Hypothalamus (tissue), 51 donors: ENCODE measurements around the gene ITPK1.
"Not testable (repeated sequence)": the region's sequence is repeated elsewhere in the genome, so short reads cannot be mapped to it uniquely, and the experiment has no call there.

Experiments
- DNase-seq, 51 donors: peaks; one replicate each; lab custom pipeline; 2025; lab: John Stamatoyannopoulos, UW

Gene ITPK1

DNA sequence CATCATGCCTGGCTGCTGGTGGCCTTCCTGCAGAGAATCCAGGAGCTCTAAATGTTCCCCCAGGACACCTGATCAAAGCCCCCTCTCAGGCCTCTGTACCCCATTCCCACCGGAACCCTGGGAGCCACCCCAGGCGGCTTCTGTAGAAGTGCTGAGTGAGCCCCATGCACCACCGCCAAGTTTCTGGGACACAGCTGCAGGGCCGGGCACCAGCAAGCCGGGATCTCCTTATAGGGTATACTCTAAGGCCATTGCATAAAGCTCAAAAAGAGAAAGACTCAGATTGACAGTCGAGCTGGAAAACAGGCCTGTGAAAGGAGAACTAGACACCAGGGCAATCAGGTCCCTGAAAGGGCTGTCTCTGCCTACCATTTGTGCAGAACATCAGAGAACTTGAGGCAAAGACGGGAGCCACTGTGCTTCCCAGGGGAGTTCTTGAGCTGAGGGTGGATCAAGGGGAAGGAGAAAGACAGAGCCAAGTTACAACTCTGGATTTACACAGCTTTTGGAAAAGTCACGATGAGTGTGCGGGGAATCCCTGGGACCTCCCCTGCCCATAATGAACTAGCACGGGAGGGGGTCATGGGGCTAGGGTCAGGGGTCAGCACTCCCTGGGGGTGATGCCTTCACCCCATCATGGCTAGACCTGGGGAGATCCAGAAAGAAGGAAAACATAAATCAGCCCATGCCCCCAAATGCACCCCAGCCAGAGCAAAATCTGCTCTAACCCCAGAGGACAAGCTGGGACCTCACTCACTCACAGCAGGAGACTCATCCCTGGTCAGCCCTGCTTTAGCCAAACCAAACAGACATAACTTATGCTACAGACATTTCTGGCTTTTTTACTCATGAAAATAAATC is 51.1 kb downstream of the ITPK1 start:
- no peak for DNase-seq

DNA sequence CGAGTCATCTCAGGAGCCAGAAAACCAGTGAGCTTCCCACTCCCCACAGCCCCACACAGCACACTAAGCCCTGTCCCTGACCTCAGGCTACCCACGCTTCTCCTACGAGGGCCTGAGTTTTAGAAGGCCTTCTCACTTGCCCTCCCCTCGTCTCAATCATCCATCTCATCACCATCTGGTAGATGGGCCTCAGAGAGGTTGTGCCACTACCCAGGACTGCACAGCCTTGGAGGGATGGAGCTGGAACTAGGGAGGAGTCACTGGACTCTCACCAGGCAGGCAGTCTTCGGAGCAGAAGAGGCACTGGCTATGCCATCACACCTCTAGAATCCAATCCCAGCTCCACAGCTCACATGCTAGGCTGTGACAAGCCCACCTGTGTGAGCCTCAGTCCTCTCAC is 52.3 kb downstream of the ITPK1 start:
- DNase-seq: no peak

DNA sequence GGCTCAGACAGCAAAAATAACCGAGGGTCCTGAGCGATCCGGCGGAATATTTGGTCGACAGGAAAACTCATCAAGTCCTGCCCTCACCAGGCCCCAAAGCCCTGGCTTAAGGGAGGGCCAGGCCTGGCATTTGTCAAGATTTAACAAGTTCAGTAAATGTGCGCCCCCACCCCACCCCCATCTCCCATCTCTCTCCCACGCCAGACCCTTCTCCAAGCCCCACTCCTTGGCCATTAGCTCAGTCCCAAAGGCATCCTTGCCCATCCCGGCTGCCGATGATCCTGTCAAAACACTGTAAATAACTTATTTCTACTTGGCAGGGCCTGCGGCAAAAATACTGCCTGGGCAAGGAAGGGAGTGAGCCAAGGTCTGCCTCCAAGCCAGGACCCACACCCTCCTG is 52.8 kb downstream of the ITPK1 start:
- no peak for DNase-seq

DNA sequence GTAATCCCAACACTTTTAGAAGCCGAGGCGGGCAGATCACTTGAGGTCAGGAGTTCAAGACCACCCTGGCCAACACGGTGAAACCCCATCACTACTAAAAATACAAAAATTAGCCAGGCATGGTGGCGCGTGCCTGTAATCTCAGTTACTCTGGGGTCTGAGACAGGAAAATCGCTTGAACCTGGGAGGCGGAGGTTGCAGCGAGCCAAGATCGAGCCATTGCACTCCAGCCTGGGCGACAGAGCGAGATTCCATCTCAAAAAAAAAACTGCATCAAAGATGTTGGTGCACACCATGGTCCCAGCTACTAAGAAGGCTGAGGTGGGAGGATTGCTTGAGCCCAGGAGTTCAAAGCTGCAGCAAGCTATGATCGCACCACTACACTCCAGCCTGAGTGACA is 53.7 kb downstream of the ITPK1 start:
- not testable (repeated sequence) for DNase-seq

DNA sequence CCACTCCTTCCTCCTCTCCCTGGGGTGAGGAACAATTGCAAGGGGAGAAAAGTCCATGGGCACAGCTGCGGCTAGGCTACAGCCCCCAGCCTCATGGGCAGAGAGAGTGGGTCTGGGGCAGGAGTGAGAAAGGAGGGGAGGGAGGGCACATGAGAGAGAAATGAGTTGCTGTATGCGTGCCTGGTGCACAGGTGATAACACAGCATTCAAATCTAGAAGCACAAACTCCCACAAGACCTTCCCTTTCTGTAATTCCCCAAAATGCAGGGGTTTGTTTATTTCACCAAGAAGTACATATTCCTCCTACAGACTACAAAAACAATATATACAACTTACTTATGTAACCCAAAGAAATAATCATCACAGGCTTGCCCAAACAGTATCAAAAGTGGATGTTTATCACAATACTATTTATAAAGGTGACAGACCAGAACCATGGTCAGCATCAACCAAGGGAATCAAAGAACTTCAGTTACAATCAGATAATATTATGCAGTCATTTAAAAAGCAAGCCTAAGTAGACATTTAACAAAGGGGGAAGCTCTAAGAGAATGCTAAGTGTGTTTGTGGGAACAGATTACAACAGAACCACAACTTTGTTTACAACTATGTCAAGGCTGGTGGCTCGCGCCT is 54.2 kb downstream of the ITPK1 start:
- DNase-seq: no peak

DNA sequence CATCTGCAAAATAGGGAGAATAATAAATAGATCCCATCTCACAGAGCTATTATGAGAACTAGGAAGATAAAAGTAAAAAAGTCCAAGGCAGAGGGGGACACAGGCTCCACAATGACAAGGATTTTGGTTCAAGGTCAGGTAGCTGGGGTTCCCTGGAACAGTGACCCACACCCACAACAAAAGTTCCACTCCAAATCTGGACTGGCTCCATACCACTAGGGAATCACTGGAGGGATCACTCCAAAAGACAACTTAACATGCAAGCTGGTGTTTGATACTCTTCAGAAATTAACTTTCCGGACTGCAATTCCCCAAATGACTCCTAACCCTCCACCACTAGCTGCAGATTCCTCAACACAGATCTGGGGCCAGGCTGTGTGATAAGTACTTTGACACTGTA is 54.9 kb downstream of the ITPK1 start:
- no peak for DNase-seq

DNA sequence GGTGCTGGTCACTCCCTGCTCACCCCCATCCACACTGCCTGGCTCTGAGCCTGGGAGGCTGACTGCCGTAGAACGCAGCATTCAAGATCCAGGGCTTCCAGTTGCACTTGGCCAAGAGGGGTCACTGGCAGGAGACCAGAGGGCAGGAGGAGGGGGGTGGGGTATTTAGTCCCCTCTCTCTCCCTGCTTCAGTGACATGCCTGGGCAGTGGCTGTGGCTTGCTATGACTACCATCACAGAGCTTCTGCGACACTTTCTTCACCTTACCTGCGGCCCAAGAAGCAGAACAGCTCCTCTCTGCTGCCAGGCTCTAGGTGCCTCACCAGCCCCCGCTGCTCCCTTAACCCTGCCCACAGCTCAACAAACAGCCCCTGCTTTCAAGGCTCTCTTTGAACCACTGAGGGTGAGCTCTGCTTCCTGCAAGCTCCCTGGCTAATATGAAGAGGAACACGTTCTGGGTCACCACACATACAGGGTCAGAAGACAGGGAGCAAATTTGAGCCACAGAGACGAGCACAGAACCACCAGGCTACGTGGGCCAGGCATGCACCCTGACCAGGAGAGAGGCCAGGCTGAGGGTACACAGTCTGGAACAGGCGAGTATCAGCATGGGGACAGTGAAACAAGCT is 55.7 kb downstream of the ITPK1 start:
- peak in 23 of 51 donors; percentile 18 to 65 (median 42) for DNase-seq

DNA sequence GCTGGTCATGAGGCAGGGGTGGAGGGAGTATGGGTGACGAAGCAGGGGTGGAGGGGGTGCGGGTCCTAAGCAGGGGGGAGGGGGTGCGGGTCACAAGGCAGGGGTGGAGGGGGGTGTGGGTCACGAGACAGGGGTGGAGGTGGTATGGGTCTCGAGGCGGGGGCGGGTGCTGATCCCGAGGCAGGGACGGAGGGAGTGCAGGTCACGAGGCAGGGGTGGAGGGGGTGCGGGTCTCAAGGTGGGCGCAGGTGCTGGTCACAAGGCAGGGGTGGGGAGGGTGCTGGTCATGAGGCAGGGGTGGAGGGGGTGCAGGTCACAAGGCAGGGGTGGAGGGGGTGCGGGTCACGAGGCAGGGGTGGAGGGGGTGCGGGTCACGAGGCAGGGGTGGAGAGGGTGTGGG is 56.5 kb downstream of the ITPK1 start:
- no peak for DNase-seq

DNA sequence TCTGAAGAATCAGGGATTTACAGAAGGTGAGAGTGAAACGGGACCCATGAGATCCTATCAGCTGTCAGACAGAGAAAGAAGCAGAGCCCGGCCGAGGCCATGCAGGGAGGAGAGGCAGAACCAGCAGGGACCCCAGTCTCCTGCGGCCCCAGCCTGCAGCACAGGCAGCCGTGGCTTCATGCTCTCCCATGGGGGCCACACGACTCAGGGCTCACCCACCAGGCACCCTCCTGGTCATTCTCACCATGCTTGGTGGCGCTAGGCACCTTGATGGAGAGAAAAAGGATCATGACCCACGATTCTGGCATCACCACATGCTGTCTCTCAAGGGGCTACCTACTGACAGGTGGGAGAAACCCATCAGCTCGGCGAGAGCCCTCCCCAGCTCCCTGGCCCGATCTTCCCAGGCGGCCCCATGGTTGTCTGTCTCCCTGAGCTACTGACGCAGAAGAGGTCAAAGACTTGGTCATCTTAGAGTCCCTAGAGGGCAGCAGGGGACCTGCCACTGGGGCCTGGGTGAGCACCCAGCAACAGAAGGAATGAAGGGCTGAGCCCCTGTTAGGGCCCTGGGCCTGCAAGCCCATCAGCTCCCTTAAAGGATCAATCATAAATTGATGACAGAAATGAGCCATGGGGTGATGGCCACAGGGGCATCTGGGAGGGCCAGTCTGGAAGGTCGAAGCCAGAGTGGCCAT is 58.0 kb downstream of the ITPK1 start:
- peak in 2 of 51 donors; percentile 29 to 47 for DNase-seq

DNA sequence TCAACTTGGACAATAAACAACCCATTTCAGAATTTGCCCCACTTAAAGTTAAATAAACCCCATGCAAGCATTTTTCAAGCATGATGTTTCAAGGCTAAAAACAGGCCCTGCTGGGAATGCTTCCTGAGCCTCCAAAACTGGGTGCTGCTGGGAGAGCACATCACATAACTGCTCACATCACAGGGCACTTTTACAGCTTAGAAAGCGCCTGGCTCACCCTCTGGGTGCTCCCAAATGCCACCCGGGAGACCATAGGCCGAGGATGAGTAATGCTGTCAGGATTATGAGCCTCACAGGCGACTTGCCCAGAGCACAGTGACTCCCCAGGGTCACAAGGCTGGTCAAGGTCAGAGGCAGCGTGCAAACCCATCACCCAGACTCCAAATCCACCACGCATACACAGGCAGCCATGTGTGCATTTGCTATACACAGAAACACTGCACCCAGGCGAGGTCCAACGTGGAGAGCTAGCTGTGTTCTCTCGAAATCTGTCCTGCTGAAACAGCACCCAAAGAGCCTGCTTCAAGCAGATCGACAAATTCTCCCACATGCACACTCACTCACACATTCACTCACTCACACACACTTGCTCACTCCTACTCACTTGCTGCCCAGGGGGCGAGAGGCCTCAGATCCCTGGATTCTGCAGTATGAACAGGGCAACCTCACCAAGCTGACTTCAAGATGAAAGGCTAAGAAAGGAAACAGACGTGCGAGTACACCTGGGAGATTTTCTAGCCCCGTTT is 58.7 kb downstream of the ITPK1 start:
- DNase-seq: peak in 3 of 51 donors; percentile 7 to 42 (median 38)

DNA sequence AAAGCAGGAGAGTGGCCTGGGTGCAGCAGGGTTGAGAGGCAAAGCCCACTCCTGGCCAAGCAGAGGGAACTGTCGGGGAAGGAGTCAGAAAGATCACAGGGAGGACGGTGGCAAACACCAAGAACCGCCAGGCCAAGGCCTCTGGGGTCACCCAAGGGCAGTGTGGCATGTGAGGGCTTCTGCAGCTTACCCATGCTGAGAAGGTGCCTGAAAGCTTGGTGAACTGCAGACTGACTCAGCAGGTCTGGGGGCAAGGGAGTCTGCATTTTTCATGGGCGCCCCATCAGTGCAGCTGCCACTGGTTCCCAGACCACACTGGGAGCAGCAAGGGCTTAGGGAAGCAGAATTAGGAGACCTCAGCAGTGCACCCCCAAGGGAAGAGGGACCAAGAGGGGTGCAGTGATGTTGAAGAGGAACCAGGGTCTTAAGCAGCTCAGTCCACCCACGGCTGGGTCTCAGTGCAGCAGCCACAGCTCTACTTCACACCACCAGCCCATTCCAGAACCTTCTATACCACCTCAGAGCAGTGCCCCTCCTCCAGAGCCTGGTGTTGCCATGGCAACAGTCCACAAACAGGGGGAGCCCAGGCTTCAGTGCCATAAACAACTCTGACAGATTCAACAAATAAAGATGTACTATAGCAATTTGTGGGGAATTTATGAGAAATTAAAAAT is 59.4 kb downstream of the ITPK1 start:
- peak in 4 of 51 donors; percentile 18 to 60 (median 28) for DNase-seq

DNA sequence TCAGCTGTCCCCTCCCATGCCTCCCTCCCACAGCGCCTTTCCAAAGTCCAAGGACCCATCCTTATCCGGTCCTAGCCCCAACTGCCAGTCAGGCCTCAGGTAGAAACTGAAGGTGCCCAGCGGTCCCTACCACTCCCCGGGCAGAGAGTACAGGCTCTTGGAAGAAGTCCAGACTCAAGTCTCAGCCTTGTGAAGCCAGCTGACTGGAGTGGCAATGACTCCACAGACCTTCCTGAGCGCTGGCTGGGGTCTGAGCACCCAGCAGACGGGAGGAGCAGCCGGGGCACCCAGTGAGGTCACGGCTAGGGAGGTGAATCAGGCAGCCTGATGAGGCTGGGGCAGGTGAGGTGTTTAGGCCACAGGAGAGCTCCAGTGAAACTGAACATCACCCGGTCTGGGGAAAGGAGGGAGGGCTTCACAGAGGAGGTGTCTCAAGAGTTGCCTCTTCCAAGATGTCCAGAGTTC is 60.0 kb downstream of the ITPK1 start:
- no peak for DNase-seq

DNA sequence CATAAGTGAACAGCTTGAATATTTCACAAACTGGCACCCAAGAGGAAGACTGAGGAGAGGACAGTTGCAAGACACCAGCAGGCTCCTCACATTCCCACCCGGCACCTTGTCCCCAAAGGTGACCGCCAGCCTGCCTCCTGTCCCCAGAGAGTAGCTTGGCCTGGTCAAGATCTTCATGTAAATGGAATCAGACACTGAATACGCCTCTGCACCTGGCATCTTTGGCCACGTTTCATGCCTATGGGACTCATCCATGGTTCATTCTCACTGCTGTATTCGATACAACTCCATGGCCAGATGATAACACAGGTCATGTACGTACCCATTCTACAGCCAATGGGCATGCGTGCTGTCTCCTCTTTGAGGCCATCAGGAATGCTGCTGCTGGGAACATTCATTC is 60.8 kb downstream of the ITPK1 start:
- DNase-seq: no peak

DNA sequence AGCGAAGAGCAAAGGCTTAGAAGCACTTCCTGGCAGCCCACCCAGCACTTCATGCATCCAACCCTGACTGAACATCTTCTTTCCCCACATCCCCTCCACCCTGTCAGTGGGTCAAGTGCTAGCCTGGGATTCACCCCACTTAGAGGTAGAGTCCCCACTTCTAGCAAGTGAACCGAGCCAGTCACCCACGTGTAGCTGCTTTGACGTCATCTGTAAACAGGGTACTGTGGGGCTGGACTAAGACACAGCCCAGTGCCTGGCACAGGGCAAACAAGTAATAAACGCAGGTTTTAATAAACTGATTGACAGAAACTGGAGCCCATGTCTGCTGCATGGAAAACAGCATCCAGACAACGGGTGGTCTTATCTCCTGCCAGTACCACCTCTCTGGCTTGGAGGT is 61.7 kb downstream of the ITPK1 start:
- DNase-seq: peak in 3 of 51 donors; percentile 22 to 29 (median 29)

DNA sequence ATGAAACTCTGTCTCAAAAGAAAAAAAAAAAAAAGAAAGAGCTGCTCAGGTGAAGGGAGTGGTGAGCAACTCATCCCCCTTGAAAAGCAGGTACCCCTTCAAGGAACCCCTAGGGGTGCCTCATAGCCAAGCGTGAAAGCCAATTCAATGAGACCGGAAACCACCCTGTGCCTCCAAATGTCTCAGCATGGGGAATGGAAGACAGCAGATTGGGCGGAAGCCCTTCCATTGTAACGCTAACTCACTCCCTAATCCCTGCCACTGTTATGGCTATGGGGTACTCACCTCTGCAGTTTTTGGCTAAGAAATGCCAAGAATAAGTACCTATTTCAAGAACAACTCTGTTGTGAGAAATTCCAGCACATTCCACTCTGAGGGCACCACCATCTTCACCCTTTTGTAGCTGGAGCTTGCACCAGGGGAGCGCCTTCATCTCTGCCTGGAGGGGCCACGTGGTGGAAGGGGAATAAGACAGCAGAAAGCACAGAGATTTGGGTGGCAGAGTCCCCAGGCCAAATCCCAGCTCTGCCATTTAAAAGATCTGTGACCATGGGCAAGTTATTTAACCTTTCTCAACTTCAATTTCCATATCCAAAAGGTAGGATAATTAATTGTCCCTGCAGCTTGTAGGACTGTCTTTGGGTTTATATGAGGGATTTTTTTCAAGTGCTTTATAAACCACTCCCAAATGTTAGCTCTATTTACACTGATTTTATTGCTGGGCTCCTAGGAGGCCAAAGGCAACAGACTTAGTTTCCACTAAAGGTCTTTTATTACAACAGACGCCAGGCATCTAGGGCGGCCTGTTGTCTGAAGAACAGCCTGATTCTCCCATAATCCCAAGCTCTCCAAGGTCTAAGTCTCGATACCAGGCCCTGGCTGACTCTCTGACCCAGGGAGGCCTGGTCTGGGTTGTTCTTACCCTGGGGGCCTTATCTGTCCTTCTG is 63.9 kb downstream of the ITPK1 start:
- DNase-seq: no peak

DNA sequence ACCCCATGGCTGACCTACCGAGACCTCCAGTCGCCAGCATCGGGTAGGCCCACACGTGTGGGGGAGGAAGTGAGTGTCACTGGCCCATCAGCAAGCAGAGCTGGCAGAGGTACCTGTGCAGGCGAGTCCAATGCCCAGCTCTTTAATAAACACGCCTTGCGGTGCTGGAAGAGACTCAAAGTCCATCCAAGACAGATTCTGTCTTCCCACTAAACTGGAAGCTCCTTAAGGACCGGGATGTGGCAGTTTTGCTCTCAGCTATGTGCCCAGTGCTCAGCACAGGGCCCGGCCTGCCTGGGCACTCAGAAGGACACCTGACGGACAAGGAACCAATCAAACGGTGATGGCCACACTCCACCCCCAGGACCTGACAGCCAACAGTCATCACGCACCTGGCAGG is 65.0 kb downstream of the ITPK1 start:
- DNase-seq: no peak

DNA sequence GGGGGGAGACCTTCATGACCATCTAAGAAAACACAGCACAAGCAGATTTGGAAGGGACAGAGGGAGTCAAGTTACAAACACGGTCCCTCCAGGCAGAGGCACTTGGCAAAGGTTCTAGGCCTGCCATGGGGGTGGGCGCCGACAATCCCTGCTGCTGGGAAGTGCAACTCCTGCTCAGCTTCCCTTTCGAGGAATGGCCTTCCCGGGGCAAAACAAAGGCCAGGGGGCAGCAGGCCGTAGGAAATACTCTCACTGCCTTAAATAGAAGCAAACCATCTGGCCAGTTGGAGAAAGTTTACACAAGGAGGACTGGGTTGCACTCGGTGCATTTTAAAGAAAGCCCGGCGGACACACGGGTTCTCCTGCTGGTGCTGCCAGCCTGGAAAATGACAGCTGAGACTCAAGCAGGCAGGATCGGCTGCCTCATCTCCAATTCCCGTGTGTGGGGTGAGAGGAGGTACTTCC is 65.8 kb downstream of the ITPK1 start:
- DNase-seq: peak in 2 of 51 donors; percentile 21 to 38

DNA sequence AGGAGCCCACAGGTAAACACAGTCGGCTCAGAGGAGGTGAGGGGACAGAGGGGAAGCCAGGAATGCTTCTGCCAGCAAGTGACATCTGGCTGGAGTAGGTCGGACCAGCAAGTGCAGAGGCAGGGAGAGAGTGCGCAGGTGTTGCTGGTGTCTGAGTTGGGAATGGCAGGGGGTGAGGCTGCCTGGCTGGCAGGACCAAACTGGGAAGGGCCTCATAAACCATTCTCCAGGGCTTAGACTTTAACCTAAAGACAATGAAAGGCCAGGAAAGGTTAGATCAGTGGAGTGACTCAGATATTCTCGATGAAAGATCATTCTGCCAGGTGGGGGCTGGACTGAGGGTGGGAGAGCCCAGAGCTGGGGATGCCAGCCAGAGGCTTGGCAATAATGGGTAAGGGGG is 66.4 kb downstream of the ITPK1 start:
- DNase-seq: no peak
